KOPT-K1 (cell line): ENCODE data around the gene NUP160.
"Not testable (repeated sequence)": the region's sequence is repeated elsewhere in the genome, so short reads cannot be mapped to it uniquely, and the experiment has no call there.

Experiments
- H3K27ac ChIP-seq: fragments of 200-600 bp; sonication (generic); 2 replicates; pipeline ENCODE4 v1.5.1; 2016; ENCODE audit warnings: antibody characterized with exemption, mild to moderate bottlenecking, low read depth, low read length; ENCODE audit not compliant: poor library complexity, severe bottlenecking
- H3K36me3 ChIP-seq: fragments of 200-600 bp; sonication (generic); 2 replicates; pipeline ENCODE4 v1.5.1; 2017; ENCODE audit warnings: antibody characterized with exemption, mild to moderate bottlenecking, low read length, moderate library complexity; ENCODE audit not compliant: insufficient read depth
- H3K9me3 ChIP-seq: fragments of 200-600 bp; sonication (generic); 2 replicates; pipeline ENCODE4 v1.5.1; 2017; ENCODE audit warnings: antibody characterized with exemption, low read length, mild to moderate bottlenecking; ENCODE audit not compliant: insufficient read depth, poor library complexity, severe bottlenecking

Gene NUP160

DNA sequence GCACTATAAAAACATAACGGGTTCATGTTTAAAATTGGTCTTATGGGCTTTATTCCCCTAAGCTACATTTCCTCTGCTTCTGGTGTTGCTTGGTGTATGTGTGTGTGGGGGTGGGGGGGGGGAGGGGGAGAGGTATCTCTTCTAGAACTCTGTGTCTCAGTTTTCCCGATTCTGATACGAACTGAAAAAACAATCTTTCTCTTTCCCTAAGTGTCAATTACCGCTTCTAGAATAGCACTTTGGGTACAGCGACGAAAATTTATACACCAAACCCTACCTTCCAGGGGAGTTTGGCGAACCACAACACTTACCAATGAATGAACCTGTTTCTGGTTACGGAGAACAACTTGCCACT lies 636 bp downstream of the NUP160 start:
- Histone ChIP-seq H3K9me3 (no peaks in the 10 kb centered on the region), H3K27ac (peak overlapping the region; percentile 92), H3K36me3 (peaks cover 46% of the 10 kb centered on the region)

DNA sequence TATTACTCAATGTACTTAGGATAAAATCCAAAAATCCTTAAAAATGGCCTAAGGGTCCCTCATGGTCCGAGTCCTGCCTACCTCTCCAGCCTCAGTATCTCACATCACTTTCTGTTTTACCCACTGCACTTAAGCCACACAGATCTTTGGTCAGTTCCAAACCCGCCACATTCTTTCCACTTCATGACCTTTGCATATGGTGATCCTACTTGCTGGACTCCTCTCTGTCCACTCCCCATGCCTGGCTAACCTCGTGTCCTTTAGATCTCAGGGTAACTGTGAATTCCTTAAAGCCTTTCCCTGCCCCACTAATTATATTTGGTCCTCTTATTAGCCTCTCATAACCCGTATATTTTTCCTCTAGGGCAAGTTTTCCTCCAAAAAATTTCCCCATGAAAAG lies 1.2 kb downstream of the NUP160 start:
- peak overlapping the region; percentile 92 for H3K27ac ChIP-seq
- no peaks in the 10 kb centered on the region for H3K9me3 ChIP-seq
- peaks cover 51% of the 10 kb centered on the region for H3K36me3 ChIP-seq

DNA sequence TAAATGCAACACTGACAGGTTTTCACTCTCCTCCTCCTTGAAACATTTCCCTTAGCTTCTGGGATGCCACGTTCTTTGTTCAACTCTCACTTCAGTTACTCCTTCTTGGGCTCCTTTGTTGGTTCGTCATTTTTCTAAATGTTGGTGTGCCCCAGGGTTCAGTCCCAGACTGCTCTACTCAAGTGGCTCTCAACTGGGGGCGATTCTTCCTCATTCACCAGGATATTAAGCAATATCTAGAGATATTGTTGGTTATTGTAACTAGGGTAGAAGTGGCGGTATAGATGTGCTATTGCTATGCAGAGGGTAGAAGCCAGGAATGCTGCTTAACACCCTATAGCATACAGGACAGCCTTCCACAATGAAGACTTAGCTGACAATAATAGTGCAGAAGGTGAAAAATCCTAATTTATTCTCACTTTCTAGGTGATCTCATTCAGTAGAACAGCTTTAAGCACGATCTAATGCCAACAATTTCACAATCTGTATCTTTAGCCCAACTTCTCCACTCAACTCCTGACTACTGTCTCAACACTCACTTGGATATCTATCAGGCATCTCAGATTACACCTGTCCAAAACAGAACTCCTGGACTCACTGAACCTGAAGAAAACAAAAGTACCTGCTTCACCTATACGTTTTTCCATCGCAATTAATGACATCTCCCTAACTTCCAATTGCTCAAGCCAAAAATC lies 4.6 kb downstream of the NUP160 start:
- Histone ChIP-seq H3K9me3 (no peaks in the 10 kb centered on the region), H3K27ac (no peak overlapping the region), H3K36me3 (peaks cover 86% of the 10 kb centered on the region)

DNA sequence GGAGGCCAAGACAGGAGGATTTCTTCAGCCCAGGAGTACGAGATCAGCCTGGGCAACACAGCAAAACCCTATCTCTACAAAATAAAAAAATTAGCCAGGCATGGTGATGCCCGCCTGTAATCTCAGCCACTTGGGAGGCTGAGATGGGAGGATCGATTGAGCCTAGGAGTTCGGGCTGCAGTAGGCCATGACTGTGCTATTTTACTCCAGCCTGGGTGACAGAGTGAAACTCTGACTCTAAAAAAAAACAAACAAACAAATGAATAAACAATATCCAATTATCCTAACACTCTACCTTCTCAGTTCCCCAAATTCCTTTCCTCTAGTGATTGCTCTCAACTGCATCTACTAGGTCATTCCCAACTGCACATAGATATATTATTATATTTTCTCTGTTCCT lies 5.4 kb downstream of the NUP160 start:
- Histone ChIP-seq H3K27ac (no peak overlapping the region), H3K36me3 (peaks cover 93% of the 10 kb centered on the region), H3K9me3 (no peaks in the 10 kb centered on the region)

DNA sequence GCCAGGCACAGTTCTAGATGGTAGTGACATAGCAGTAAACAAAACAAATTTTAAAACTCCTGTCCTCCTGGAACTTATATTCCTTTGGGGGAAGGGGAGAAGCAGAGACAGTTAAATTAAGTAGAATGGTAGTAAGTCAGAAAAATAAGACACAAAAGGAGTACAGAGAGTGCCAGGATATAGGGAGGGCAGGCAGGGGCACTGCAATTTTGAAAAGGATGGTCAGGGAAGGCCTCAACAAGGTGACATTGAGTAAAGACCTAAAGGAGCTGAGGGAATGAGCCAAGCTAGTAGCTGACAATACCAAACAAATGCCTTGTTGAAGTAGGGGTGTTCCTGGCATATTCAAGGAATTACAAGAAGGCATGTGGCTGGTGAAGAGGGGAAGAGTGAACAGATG lies 10.2 kb downstream of the NUP160 start:
- Histone ChIP-seq H3K36me3 (peaks cover 100% of the 10 kb centered on the region), H3K9me3 (no peaks in the 10 kb centered on the region), H3K27ac (no peak overlapping the region)

DNA sequence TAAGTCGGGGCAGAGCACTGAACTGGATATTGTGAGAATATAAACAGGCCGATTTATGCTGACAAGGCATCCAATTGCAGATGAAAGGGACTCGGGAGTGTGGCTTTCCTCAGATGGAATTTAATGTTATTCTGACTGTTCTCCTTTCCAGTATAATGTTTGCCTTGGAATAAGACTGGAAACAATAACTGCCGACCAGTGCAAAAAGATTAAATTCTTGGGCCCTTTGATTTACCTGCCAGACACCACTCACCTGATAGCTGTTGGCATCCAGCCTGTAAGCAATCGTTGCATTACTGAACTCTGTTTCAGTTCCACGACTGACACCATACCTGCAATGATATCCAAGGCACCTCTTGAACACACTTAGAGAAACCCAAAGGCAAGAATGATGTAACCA lies 10.9 kb downstream of the NUP160 start:
- Histone ChIP-seq H3K36me3 (peaks cover 100% of the 10 kb centered on the region), H3K27ac (no peak overlapping the region), H3K9me3 (no peaks in the 10 kb centered on the region)

DNA sequence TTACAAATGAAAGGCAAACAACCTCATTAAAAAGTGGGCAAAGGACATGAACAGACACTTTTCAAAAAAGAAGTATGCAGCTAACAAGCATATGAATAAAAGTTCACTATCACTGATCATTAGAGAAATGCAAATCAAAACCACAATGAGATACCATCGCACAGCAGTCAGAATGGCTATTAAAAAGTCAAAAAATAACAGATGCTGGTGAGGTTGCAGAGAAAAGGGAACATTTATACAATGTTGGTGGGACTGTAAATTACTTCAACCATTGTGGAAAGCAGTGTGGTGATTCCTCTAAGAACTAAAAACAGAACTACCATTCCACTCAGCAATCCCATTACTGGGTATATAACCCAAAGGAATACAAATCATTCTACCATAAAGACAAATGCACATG lies 18.1 kb downstream of the NUP160 start:
- not testable (repeated sequence) for H3K9me3 ChIP-seq, H3K27ac ChIP-seq
- peaks cover 98% of the 10 kb centered on the region for H3K36me3 ChIP-seq

DNA sequence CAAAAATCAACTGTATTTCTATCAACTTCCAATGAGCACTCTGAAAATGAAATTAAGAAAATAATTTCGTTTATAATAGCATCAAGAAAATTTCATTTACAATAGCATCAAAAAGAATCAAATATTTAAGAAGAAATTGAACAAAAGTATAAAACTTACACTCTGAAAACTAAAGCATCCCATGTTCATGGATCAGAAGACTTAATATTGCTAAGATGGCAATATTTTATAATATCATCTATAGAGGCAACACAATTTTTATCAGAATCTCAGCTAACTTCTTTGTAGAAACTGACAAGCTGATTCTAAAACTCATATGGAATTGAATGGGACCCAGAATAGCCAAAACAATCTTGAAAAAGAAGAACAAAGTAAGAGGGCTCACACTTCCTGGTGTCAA lies 19.9 kb downstream of the NUP160 start:
- Histone ChIP-seq H3K36me3 (peaks cover 97% of the 10 kb centered on the region), H3K27ac (no peak overlapping the region), H3K9me3 (peaks cover 5% of the 10 kb centered on the region)

DNA sequence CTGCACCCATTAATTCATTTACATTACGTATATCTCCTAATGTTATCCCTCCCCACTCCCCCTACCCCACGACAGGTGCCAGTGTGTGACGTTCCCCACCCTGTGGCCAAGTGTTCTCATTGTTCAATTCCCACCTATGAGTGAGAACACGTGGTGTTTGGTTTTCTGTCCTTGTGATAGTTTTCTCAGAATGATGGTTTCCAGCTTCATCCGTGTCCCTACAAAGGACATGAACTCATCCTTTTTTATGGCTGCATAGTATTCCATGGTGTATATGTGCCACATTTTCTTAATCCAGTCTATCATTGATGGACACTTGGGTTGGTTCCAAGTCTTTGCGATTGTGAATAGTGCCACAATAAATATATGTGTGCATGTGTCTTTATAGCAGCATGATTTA lies 25.5 kb downstream of the NUP160 start:
- H3K27ac ChIP-seq, H3K9me3 ChIP-seq: not testable (repeated sequence)
- H3K36me3 ChIP-seq: peaks cover 92% of the 10 kb centered on the region

DNA sequence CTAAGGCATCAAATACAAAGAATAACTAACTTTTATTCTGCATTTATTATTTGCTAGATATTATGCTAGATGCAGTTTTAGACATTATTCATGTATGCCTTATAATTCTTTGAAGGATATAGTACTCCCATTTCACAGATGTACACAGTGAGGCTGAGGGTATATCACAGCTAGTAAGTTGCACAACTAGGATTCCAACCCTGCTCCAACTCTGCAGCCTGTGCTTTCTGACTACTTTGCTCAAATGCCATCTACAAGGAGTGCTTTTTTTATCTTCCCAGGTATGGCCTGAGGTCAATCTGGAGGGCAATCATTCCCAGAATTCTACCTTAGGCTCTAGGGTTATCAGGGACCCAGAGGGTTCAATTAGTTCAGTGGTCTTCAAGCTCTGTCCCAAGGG lies 28.4 kb downstream of the NUP160 start:
- no peaks in the 10 kb centered on the region for H3K9me3 ChIP-seq
- no peak overlapping the region for H3K27ac ChIP-seq
- peaks cover 92% of the 10 kb centered on the region for H3K36me3 ChIP-seq

DNA sequence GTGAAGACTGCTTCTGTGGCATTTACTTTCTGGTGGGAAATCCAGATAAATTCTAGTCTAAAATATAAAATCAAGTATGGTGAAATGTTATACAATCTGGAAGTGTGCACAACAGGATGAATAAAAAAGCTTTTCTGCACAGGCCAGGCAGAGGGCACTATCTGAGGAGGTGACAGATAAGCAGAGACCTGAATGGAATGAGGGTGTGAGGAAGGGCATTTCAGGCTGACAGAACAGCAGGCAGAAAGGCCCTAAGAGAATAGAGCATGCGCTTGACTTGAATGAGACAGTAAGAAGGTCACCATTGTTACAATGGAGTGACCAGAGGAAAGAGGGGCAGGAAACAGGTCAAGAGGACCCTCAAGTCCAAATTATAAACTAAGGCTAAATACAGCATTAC lies 47.4 kb downstream of the NUP160 start:
- Histone ChIP-seq H3K27ac (no peak overlapping the region), H3K9me3 (no peaks in the 10 kb centered on the region), H3K36me3 (peaks cover 98% of the 10 kb centered on the region)

DNA sequence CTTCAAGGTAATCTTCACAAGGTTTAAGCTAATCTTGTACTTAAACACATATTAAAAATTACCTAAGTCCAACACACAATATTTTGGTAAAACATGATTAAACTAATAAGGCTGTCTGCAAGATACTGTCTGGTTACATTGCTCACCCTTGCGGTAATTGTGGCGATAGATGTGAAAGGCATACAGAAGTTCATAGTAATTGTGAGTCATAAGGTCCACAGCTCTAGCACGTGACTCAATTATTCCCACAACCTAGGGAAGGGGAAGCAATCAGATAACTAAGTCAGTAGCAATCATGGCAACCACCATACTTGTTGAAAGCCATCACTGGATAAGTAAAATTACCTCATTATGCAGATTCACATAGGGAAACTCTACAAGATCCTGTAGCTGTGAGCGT lies 50.5 kb downstream of the NUP160 start:
- Histone ChIP-seq H3K27ac (no peak overlapping the region), H3K36me3 (peaks cover 100% of the 10 kb centered on the region), H3K9me3 (no peaks in the 10 kb centered on the region)

DNA sequence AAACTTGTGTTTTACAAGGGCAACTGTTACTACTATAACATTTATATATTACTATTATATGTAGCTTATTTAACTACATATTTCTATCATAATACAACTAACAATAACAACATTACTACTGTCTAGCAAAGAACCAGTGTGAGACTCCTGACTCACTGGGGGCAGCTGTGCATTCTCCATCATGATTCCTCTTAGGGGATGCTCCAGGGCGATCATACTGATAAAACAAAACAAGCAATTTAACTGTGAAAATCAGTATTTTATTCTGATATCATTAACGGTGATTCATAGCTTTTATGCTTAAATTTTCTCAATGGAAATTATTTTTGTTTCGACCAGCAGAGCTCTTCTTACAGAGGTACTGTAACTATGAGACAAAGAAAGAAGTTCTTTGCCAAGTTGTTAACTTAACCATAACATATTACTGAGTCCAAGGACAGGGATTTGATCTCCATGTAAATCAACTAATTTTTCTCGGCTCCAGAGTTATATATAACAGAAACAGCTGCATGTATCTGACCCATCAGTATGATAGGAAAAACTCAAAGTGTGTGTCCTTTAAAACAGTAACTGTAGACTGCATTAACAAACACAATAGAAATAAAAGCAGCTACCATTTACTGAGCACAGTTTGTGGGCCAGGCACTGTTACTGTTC lies 56.2 kb downstream of the NUP160 start:
- Histone ChIP-seq H3K36me3 (peaks cover 100% of the 10 kb centered on the region), H3K9me3 (no peaks in the 10 kb centered on the region), H3K27ac (no peak overlapping the region)

DNA sequence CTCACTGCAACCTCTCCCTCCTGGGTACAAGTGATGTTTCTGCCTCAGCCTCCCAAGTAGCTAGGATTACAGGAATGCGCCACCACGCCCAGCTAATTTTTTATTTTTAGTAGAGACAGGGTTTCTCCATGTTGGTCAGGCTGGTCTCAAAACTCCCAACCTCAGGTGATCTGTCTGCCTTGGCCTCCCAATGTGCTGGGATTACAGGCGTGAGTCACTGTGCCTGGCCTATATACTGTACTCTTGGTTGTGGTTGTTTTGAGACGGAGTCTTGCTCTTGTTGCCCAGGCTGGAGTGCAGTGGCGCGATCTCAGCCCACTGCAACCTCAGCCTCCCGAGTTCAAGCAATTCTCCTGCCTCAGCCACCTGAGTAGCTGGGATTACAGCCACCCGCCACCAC lies 58.1 kb downstream of the NUP160 start:
- H3K36me3 ChIP-seq: peaks cover 100% of the 10 kb centered on the region
- H3K27ac ChIP-seq, H3K9me3 ChIP-seq: not testable (repeated sequence)

DNA sequence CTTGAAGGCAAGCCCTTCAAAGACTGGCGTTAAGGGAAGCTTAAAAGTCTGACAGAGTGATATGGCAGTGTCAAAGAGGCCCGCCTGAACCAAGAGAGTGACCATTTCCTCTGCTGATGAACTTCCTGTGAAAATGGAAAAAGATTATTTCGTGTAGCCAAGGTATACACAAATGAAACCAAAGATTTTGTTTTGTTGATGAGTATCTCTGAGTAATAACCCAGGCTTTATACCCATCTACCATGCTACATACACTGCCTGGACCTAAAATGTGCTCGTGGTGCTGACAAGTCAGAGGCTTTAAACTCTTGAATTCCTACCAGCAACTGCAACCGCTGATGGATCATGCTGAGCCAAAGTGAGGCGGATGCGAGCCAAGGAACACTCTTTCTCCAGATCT lies 60.0 kb downstream of the NUP160 start:
- no peak overlapping the region for H3K27ac ChIP-seq
- H3K36me3 ChIP-seq: peaks cover 100% of the 10 kb centered on the region
- no peaks in the 10 kb centered on the region for H3K9me3 ChIP-seq

DNA sequence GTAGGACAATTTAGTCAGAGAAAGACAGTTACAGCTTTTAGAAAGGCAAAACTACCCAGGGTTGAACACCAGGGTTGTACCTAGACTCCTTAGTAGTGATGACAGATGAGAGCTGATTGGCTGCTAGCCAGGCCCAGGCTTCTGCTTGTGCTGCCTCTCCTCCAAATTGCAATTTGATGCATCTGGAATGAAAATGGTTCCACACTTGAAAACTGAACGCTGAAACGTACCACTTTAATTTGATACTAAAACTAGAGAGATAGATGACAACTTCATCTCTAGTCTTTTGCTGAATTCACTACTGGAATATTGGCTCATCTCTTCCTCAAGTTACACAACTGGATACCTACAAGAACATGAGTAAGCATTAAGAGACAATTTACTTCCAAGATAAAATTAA lies 61.8 kb downstream of the NUP160 start:
- H3K9me3 ChIP-seq: no peaks in the 10 kb centered on the region
- peaks cover 95% of the 10 kb centered on the region for H3K36me3 ChIP-seq
- H3K27ac ChIP-seq: no peak overlapping the region
